ENCODE data around the gene TVP23C.

DNA sequence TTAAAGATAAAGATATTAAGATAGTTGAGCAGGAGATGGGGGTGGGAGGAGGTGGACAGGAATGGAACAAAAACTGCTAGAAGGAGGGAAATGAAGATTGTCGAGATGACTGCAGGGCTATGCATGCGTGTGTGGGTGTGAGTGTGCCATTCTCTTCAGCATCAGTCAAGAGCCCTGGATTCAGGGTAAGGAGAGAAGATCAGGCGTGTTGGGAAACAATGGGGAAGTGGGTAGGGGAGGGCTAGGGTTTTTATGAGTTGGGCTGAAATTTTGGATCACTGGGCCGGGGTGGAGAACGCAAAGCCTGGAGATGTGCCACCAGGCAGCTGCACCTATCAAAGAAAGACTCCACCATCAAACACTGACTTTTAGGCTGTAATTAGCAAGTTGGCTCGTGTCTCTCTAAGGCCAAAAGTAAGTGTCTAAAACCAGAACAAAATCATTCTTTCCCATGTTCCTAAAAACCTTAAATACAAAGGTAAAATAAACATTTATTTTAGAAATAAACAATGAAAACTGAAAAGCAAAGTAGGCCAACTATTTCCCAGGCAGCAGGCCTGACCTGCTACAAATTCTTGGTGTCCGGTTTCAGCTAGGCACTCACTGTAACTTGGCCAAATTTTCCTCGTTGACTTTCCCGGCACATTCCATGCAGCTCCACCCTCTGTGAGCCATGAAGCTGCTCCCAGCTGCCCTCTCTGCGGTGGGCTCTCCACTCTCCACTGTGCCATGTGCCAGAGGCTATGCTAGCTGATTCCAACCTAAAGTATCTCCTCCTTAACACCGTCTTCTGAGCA lies 100.1 kb downstream of the TVP23C start:
- TF ChIP-seq, protein P1, sequence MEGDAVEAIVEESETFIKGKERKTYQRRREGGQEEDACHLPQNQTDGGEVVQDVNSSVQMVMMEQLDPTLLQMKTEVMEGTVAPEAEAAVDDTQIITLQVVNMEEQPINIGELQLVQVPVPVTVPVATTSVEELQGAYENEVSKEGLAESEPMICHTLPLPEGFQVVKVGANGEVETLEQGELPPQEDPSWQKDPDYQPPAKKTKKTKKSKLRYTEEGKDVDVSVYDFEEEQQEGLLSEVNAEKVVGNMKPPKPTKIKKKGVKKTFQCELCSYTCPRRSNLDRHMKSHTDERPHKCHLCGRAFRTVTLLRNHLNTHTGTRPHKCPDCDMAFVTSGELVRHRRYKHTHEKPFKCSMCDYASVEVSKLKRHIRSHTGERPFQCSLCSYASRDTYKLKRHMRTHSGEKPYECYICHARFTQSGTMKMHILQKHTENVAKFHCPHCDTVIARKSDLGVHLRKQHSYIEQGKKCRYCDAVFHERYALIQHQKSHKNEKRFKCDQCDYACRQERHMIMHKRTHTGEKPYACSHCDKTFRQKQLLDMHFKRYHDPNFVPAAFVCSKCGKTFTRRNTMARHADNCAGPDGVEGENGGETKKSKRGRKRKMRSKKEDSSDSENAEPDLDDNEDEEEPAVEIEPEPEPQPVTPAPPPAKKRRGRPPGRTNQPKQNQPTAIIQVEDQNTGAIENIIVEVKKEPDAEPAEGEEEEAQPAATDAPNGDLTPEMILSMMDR (IDR thresholded peaks at IDR 0.05; ENCODE audit: insufficient read depth, low read length, poor library complexity, severe bottlenecking), result no peak
- no peak for TF ChIP-seq EZH2phosphoT487 (conservative IDR thresholded peaks at IDR 0.05; ENCODE audit: low read length)
